H1 (cell line): ENCODE measurements around the gene STAC. TPM values are rescaled to one million over a fixed set of nuclear protein-coding genes. Genes with fewer than 3 reads are reported as not detected.

Source experiments
- CTCF ChIA-PET: fragments of 300-600 bp; sonication (Branson Sonifier 250); formaldehyde crosslinking; loops from one replicate; lab custom pipeline; 2021; ENCODE audit not compliant: partially characterized antibody; lab: Charles Lee
- POLR2A ChIA-PET: fragments of 300-600 bp; sonication (Branson Sonifier 250); formaldehyde crosslinking; loops from one replicate; lab custom pipeline; 2021; ENCODE audit warnings: inconsistent platforms; ENCODE audit not compliant: partially characterized antibody; lab: Charles Lee
- DNase-seq, 2 experiments: peaks; one replicate each; pipeline versions ENCODE4 v3.0.0 to v3.0.0-alpha.2; 2010 to 2022; ENCODE audit warnings: low spot score in 2 of 2, low read depth in 1 of 2, mixed read lengths in 1 of 2
- FAIRE-seq: peaks from 2 replicates; lab custom pipeline; 2011; peaks lifted over from hg19 to GRCh38; lab: Jason Lieb, UNC
- H2AFZ ChIP-seq: 2 replicates; pipeline ENCODE4 v1.8.1; 2012; ENCODE audit warnings: low read length, inconsistent platforms
- H2AK5ac ChIP-seq: 2 replicates; pipeline ENCODE4 v1.6.1; 2013; ENCODE audit warnings: low read depth, low read length
- H2BK120ac ChIP-seq: replicated peaks from 2 replicates; pipeline ENCODE3; 2013; ENCODE audit warnings: low read depth, low read length, inconsistent platforms
- H2BK12ac ChIP-seq: 2 replicates; pipeline ENCODE4 v1.6.1; 2013; ENCODE audit warnings: low read depth, low read length
- H2BK15ac ChIP-seq: 2 replicates; pipeline ENCODE4 v1.6.1; 2013; ENCODE audit warnings: low read length
- H2BK20ac ChIP-seq: 2 replicates; pipeline ENCODE4 v1.6.1; 2013; ENCODE audit warnings: low read length
- H2BK5ac ChIP-seq: 2 replicates; pipeline ENCODE4 v1.6.1; 2013; ENCODE audit warnings: low read depth, low read length
- H3K14ac ChIP-seq: 2 replicates; pipeline ENCODE4 v1.6.1; 2013; ENCODE audit warnings: inconsistent platforms; ENCODE audit not compliant: insufficient read length
- H3K18ac ChIP-seq: 2 replicates; pipeline ENCODE4 v1.6.1; 2013; ENCODE audit warnings: low read length; ENCODE audit errors: extremely low read depth
- H3K23ac ChIP-seq: 2 replicates; pipeline ENCODE4 v1.6.1; 2013; ENCODE audit warnings: inconsistent platforms; ENCODE audit not compliant: insufficient read length
- H3K23me2 ChIP-seq: 2 replicates; pipeline ENCODE4 v1.6.1; 2013; ENCODE audit warnings: low read depth, low read length
- H3K27ac ChIP-seq: 2 replicates; pipeline ENCODE4 v1.6.1; 2011; ENCODE audit warnings: low read depth, low read length, inconsistent platforms
- H3K27me3 ChIP-seq, 4 experiments: replicated peaks in 1 of 4; 1 replicate in 1 of 4; 2 replicates in 3 of 4; pipeline versions ENCODE4 v1.6.1 to v1.8.1; 2011 to 2013; ENCODE audit warnings: low read length in 3 of 4, mild to moderate bottlenecking in 3 of 4, inconsistent platforms in 2 of 4, mixed read lengths in 2 of 4, moderate library complexity in 1 of 4; ENCODE audit not compliant: control insufficient read depth in 3 of 4, insufficient read depth in 3 of 4; ENCODE audit errors: extremely low read depth in 1 of 4
- H3K36me3 ChIP-seq, 4 experiments: 2 replicates each; pipeline versions ENCODE4 v1.6.1 to v1.8.1; 2011 to 2013; ENCODE audit warnings: mild to moderate bottlenecking in 4 of 4, low read length in 3 of 4, moderate library complexity in 2 of 4, control low read depth in 1 of 4, inconsistent platforms in 1 of 4; ENCODE audit not compliant: insufficient read depth in 4 of 4, control insufficient read depth in 2 of 4
- H3K4ac ChIP-seq: replicated peaks from 2 replicates; pipeline ENCODE3; 2013; ENCODE audit warnings: low read length, low read depth, mixed read lengths, inconsistent platforms; ENCODE audit not compliant: insufficient read length
- H3K4me1 ChIP-seq, 4 experiments: replicated peaks in 1 of 4; 1 replicate in 1 of 4; 2 replicates in 3 of 4; pipeline versions ENCODE4 v1.6.1 to v1.8.1; 2011 to 2013; ENCODE audit warnings: low read length in 3 of 4, inconsistent platforms in 2 of 4, mixed read lengths in 1 of 4; ENCODE audit not compliant: insufficient read depth in 4 of 4, control insufficient read depth in 3 of 4
- H3K4me2 ChIP-seq, 2 experiments: 2 replicates each; pipeline versions ENCODE4 v1.6.1 to v1.8.1; 2011 to 2013; ENCODE audit warnings: low read depth in 2 of 2, low read length in 2 of 2, control low read depth in 1 of 2, inconsistent platforms in 1 of 2, mild to moderate bottlenecking in 1 of 2; ENCODE audit not compliant: insufficient read depth in 1 of 2
- H3K4me3 ChIP-seq, 4 experiments: fragments of 200-600, 300-600 bp in 1 of 4; sonication (generic), shearing (Covaris generic), sonication (Bioruptor Twin) in 1 of 4; 2 replicates each; pipeline versions ENCODE4 v1.5.1 to v1.8.1; 2011 to 2016; ENCODE audit warnings: low read length in 4 of 4, low read depth in 3 of 4, control low read depth in 2 of 4, inconsistent platforms in 2 of 4, mild to moderate bottlenecking in 2 of 4, mixed read lengths in 1 of 4, moderate library complexity in 1 of 4; ENCODE audit not compliant: insufficient read depth in 2 of 4; ENCODE audit errors: extremely low read depth in 1 of 4
- H3K56ac ChIP-seq: replicated peaks from 2 replicates; pipeline ENCODE3; 2013; ENCODE audit warnings: low read depth, mild to moderate bottlenecking, mixed read lengths, low read length, inconsistent platforms; ENCODE audit not compliant: insufficient read length
- H3K79me1 ChIP-seq: 2 replicates; pipeline ENCODE4 v1.6.1; 2013; ENCODE audit warnings: low read depth, low read length, control low read depth
- H3K79me2 ChIP-seq, 2 experiments: 2 replicates each; pipeline versions ENCODE4 v1.6.1 to v1.8.1; 2012 to 2013; ENCODE audit warnings: low read length in 2 of 2, mild to moderate bottlenecking in 2 of 2, inconsistent platforms in 1 of 2; ENCODE audit not compliant: insufficient read depth in 2 of 2, control insufficient read depth in 1 of 2
- H3K9ac ChIP-seq, 4 experiments: replicated peaks in 1 of 4; 1 replicate in 1 of 4; 2 replicates in 3 of 4; pipeline versions ENCODE4 v1.6.1 to v1.8.1; 2011 to 2013; ENCODE audit warnings: low read depth in 3 of 4, low read length in 3 of 4, control low read depth in 2 of 4, mild to moderate bottlenecking in 2 of 4, moderate library complexity in 2 of 4, inconsistent platforms in 1 of 4; ENCODE audit errors: extremely low read depth in 1 of 4
- H3K9me3 ChIP-seq, 2 experiments: 2 replicates each; pipeline versions ENCODE4 v1.6.1 to v1.8.1; 2012 to 2013; ENCODE audit warnings: mild to moderate bottlenecking in 2 of 2, moderate library complexity in 2 of 2, control low read depth in 1 of 2, inconsistent platforms in 1 of 2, low read depth in 1 of 2, low read length in 1 of 2, mixed read lengths in 1 of 2; ENCODE audit not compliant: insufficient read depth in 2 of 2
- H4K20me1 ChIP-seq, 2 experiments: replicated peaks in 1 of 2; 2 replicates each; pipeline versions ENCODE3 to v1.8.1; 2011 to 2013; ENCODE audit warnings: inconsistent platforms in 2 of 2, low read length in 2 of 2, mild to moderate bottlenecking in 1 of 2; ENCODE audit not compliant: insufficient read depth in 2 of 2, control insufficient read depth in 1 of 2
- H4K5ac ChIP-seq: 2 replicates; pipeline ENCODE4 v1.6.1; 2013; ENCODE audit warnings: low read length, low read depth, mixed read lengths, inconsistent platforms; ENCODE audit not compliant: insufficient read length
- H4K8ac ChIP-seq: 2 replicates; pipeline ENCODE4 v1.8.0; 2013; ENCODE audit warnings: mild to moderate bottlenecking, moderate library complexity, low read length, inconsistent platforms; ENCODE audit not compliant: insufficient read depth; ENCODE audit errors: extremely low read depth
- H4K91ac ChIP-seq: replicated peaks from 2 replicates; pipeline ENCODE3; 2013; ENCODE audit warnings: low read length, mixed read lengths, inconsistent platforms; ENCODE audit not compliant: insufficient read length
- ATF3 ChIP-seq: IDR thresholded peaks from 2 replicates; pipeline ENCODE4 v1.6.1; 2011; ENCODE audit warnings: low read depth, mild to moderate bottlenecking, low read length; ENCODE audit not compliant: insufficient read depth
- CBX5 ChIP-seq: fragments of 300-800, 300-1000 bp; sonication (generic); IDR thresholded peaks from 2 replicates; pipeline ENCODE4 v1.7.1; 2016; ENCODE audit warnings: antibody characterized with exemption, low read length, low read depth
- CBX8 ChIP-seq: fragments of 300-800, 300-1000 bp; sonication (generic); IDR thresholded peaks from 2 replicates; pipeline ENCODE4 v1.7.1; 2016; ENCODE audit warnings: low read depth, low read length, borderline replicate concordance
- CEBPB ChIP-seq: IDR thresholded peaks from 2 replicates; pipeline ENCODE4 v1.6.1; 2012; ENCODE audit warnings: low read depth, low read length
- CTBP2 ChIP-seq: IDR thresholded peaks from 2 replicates; pipeline ENCODE4 v1.7.0; 2011; ENCODE audit warnings: borderline replicate concordance, mild to moderate bottlenecking, moderate library complexity, mixed read lengths, low read length; ENCODE audit not compliant: insufficient read depth, insufficient read length
- GABPA ChIP-seq: IDR thresholded peaks from 2 replicates; pipeline ENCODE4 v1.6.1; 2011; ENCODE audit warnings: mild to moderate bottlenecking, low read length, moderate library complexity, borderline replicate concordance; ENCODE audit not compliant: insufficient read depth
- HDAC2 ChIP-seq, 2 experiments: fragments of 300-600 bp in 1 of 2; sonication (generic) in 1 of 2; IDR thresholded peaks; 2 replicates each; pipeline ENCODE4 v1.6.1; 2011 to 2012; ENCODE audit warnings: low read depth in 2 of 2, low read length in 2 of 2, mild to moderate bottlenecking in 2 of 2, moderate library complexity in 2 of 2, borderline replicate concordance in 1 of 2, inconsistent platforms in 1 of 2
- JUN ChIP-seq: IDR thresholded peaks from 2 replicates; pipeline ENCODE4 v1.6.1; 2011; ENCODE audit warnings: low read depth, mild to moderate bottlenecking, improper control_type of control experiment, low read length
- MAX ChIP-seq: IDR thresholded peaks from 2 replicates; pipeline ENCODE4 v1.6.1; 2012; ENCODE audit warnings: inconsistent platforms
- NRF1 ChIP-seq: IDR thresholded peaks from 2 replicates; pipeline ENCODE4 v1.6.1; 2011; ENCODE audit warnings: mild to moderate bottlenecking, low read depth, low read length, improper control_type of control experiment
- WGBS, 2 experiments: shearing (Covaris generic) in 1 of 2; methylation state at CpG; one replicate each; pipeline versions ENCODE4 v1.1.6 to v1.1.7; 2013 to 2015; ENCODE audit warnings: low lambda C conversion rate in 2 of 2, mixed read lengths in 2 of 2, inconsistent platforms in 1 of 2, low coverage in 1 of 2, missing lambda C conversion rate in 1 of 2; ENCODE audit not compliant: insufficient replicate concordance in 2 of 2, insufficient coverage in 1 of 2, insufficient read length in 1 of 2; ENCODE audit errors: extremely low coverage in 1 of 2, missing lambda C conversion rate in 1 of 2; 5-methylcytosine and 5-hydroxymethylcytosine counted together
- polyA plus RNA-seq, 7 experiments: library from polyadenylated mRNA; depleted of rRNA in 3 of 7; stranded (reverse) in 5 of 7; unstranded in 2 of 7; fragments of >200 nt in 5 of 7; fragments of 200-250 nt in 2 of 7; gene quantifications; 1 replicate in 5 of 7; 2 replicates in 1 of 7; 4 replicates in 1 of 7; pipeline versions ENCODE4 v1.2.1 to v1.2.3, GENCODE V29; 2011 to 2013; ENCODE audit warnings: missing spikeins in 2 of 7, mixed read lengths in 2 of 7
- total RNA-seq: library from RNA; stranded (reverse); fragmentation: NEBNext Ultra II Directional; extraction: Animal tissue kit (Norgen Biotek cat#: 25700); gene quantifications from 2 replicates; pipeline ENCODE4 v1.2.1, GENCODE V29; 2021

The STAC gene
- total and polyA plus RNA-seq, 2 of the 8 experiments (the other 6 are each of a cell fraction or from before 2014, with no cell fraction given): 8.0 to 18.1 TPM

- Histone ChIP-seq H3K23me2 (no peaks in the 10 kb centered on the region), H2AFZ (no peak overlapping the region), H2AK5ac (no peak overlapping the region), H3K36me3 (no peaks in the 10 kb centered on the region), H3K56ac (no peak overlapping the region), H3K4me2 (no peak overlapping the region), H3K9ac (no peak overlapping the region), H4K91ac (no peak overlapping the region), H3K4ac (no peak overlapping the region), H2BK5ac (no peak overlapping the region), H3K79me2 (no peaks in the 10 kb centered on the region), H4K8ac (no peak overlapping the region), H4K5ac (no peak overlapping the region), H3K4me1 (no peaks in the 10 kb centered on the region), H3K14ac (no peak overlapping the region), H3K9me3 (no peaks in the 10 kb centered on the region), H2BK120ac (no peak overlapping the region), H3K27me3 (no peaks in the 10 kb centered on the region), H4K20me1 (no peaks in the 10 kb centered on the region), H3K4me3 (no peak overlapping the region), H3K79me1 (no peaks in the 10 kb centered on the region), H3K18ac (no peak overlapping the region), H3K27ac (no peak overlapping the region), H2BK20ac (no peak overlapping the region), H2BK15ac (no peak overlapping the region), H2BK12ac (no peak overlapping the region), H3K23ac (no peak overlapping the region)
- POLR2A ChIA-PET: no interaction called here
- FAIRE-seq: no peak
- no peak for DNase-seq
- CTCF ChIA-PET: no interaction called here
- TF ChIP-seq CTBP2: no peak
- TF ChIP-seq JUN: no peak
- no peak for TF ChIP-seq CEBPB
- TF ChIP-seq CBX5: no peak
- TF ChIP-seq CBX8: no peak
- TF ChIP-seq NRF1: no peak
- TF ChIP-seq HDAC2 (IDR thresholded peaks at IDR 0.05; ENCODE audit: borderline replicate concordance in 1 of 2, low read depth in 2 of 2, low read length in 2 of 2): no peak
- TF ChIP-seq ATF3: no peak
- TF ChIP-seq MAX: no peak
- no peak for TF ChIP-seq GABPA
- WGBS, 2 experiments: 98% methylated on average over 3 of the region's 3 CpGs; no CpG with 5 or more reads in 1 of the 2 experiments
Measured at GRCh38 chr3:36429986-36430485, 49.7 kb downstream of the STAC start.
